ENCODE measurements around the gene SYPL1. TPM values are rescaled to one million over a fixed set of nuclear protein-coding genes. Genes with fewer than 3 reads are reported as not detected.

Gene SYPL1
- total and polyA plus RNA-seq, 9 of the 15 experiments (the other 6 are each of a cell fraction or from before 2014, with no cell fraction given), result 23.8 to 214 (median 70.2) TPM

GRCh38 chr7:106059556-106059955 lies 52.6 kb downstream of the SYPL1 start:
- Histone ChIP-seq H2AFZ (ENCODE audit: low read depth, low read length) (no peak overlapping the region), H3K9ac (ENCODE audit: insufficient read depth in 1 of 2, low read depth in 2 of 2, low read length in 2 of 2) (no peak overlapping the region), H4K20me1 (replicated peaks; ENCODE audit: control insufficient read depth, insufficient read depth, low read length) (no peaks in the 10 kb centered on the region; the same call in 1 of the 2 replicates), H3K27me3 (ENCODE audit: control insufficient read depth in 2 of 2, insufficient read depth in 2 of 2, low read length in 2 of 2) (peaks cover 21 to 71% of the 10 kb centered on the region in 2 experiments; a peak in 4 of 5 replicates), H3K9me3 (replicated peaks; ENCODE audit: control insufficient read depth, insufficient read depth, low read depth, low read length) (no peaks in the 10 kb centered on the region), H3K36me3 (ENCODE audit: control insufficient read depth, insufficient read depth, low read length) (no peaks in the 10 kb centered on the region), H3K27ac (ENCODE audit: extremely low read depth, low read depth, low read length) (no peak overlapping the region), H3K4me1 (replicated peaks in 1 of 2; ENCODE audit: control insufficient read depth in 2 of 2, insufficient read depth in 2 of 2, low read length in 2 of 2) (peaks cover 0 to 8% of the 10 kb centered on the region in 2 experiments; a peak in 3 of 5 replicates), H3K4me2 (ENCODE audit: insufficient read depth, low read length) (no peak overlapping the region), H3K4me3 (no peak overlapping the region), H3K9me1 (ENCODE audit: control insufficient read depth, insufficient read depth, low read length) (peaks cover 2% of the 10 kb centered on the region), H3K79me2 (ENCODE audit: control insufficient read depth, insufficient read depth, low read length) (no peaks in the 10 kb centered on the region)
- TF ChIP-seq MEIS2 (IDR thresholded peaks at IDR 0.05; ENCODE audit: partially characterized antibody) (no peak), RFX1 (IDR thresholded peaks at IDR 0.05) (no peak), MAZ (CRISPR knock-in tag; conservative IDR thresholded peaks at IDR 0.05 in 1 of 2, IDR thresholded peaks at IDR 0.05 in 1 of 2) (no peak), MTF1 (CRISPR knock-in tag; IDR thresholded peaks at IDR 0.05; ENCODE audit: borderline replicate concordance) (no peak), ZNF507 (tag; conservative IDR thresholded peaks at IDR 0.05) (no peak), KAT7 (CRISPR knock-in tag; IDR thresholded peaks at IDR 0.05; ENCODE audit: borderline replicate concordance) (no peak), MCM3 (IDR thresholded peaks at IDR 0.05) (no peak), MAFF (IDR thresholded peaks at IDR 0.05; ENCODE audit: low read length) (no peak), NFYB (IDR thresholded peaks at IDR 0.05; ENCODE audit: extremely low read depth, insufficient read length) (no peak), ZNF24 (IDR thresholded peaks at IDR 0.05) (no peak), NCOA2 (IDR thresholded peaks at IDR 0.05; ENCODE audit: partially characterized antibody in 2 of 2) (no peak), RBFOX2 (IDR thresholded peaks at IDR 0.05; ENCODE audit: low read depth, low read length) (no peak)
- no peak for FAIRE-seq
- no TSS peak for BruUV-seq (replicated peaks)
- intact Hi-C loops (cut with micrococcal nuclease) (no loop called here), in situ Hi-C loops (cut with MboI) (loop anchor here (5.0 kb wide), 1 partner anchor 93 kb away; no protein-coding TSS in a partner anchor)
- 0% methylated on average over 2 of the region's 2 CpGs for WGBS (ENCODE audit: insufficient coverage, low coverage, missing lambda C conversion rate)
- CTCF ChIA-PET (ENCODE audit: low intra/inter-chr PET ratio), result interaction anchor here (0.6 to 4.7 kb wide), 2 partner anchors 94 to 361 kb away, joined by 4 to 125 read pairs; no protein-coding TSS in a partner anchor
- DNase-seq (ENCODE audit: extremely low read depth in 1 of 4, low spot score in 3 of 4), result no peak
- ATAC-seq, result no peak
- POLR2A ChIA-PET, result interaction anchor here (1.2 to 1.4 kb wide), 2 partner anchors 12 to 108 kb away, joined by 3 to 5 read pairs; no protein-coding TSS in a partner anchor

Data from K562 (cell line).